ENCODE results near the gene IER2. TPM values are rescaled to one million over a fixed set of nuclear protein-coding genes. Genes with fewer than 3 reads are reported as not detected.
"Not testable (repeated sequence)": the region's sequence is repeated elsewhere in the genome, so short reads cannot be mapped to it uniquely, and the experiment has no call there.

The IER2 gene
- polyA plus RNA-seq, 1 donor: 75.7 TPM

- DNase-seq: no peak
These were observed 12.9 kb upstream of the IER2 start for GRCh38 chr19:13137290-13137794.

DNA sequence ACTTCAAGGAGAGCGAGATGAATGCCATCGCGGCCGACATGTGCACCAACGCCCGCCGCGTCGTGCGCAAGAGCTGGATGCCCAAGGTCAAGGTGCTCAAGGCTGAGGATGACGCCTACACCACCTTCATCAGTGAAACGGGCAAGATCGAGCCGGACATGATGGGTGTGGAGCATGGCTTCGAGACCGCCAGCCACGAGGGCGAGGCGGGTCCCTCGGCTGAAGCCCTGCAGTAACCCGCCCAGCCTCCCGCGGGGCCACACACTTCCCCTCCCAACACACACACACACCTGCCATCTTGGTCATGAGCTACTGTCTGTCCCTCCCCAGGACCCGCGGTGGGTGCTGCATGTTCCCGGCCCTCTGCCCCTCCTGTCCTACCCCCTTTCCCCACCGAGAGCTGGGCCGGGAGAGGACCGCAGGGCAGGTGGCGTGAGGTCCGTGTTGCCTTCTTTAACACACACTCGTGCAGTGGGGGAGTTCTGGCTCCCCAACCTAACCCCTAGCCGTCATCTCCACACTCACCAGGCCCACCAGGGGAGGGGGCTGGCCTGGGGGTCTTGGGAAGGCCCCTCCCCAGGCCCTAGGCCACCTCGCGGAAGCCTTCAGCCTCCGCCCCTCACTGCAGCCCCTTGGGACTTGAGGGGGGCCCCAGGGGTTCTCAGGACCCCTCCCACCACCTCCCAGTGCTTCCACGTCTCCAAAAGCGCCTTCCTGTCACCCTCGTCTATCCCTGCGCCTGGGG is 11.9 kb upstream of the IER2 start:
- no peak for DNase-seq

DNA sequence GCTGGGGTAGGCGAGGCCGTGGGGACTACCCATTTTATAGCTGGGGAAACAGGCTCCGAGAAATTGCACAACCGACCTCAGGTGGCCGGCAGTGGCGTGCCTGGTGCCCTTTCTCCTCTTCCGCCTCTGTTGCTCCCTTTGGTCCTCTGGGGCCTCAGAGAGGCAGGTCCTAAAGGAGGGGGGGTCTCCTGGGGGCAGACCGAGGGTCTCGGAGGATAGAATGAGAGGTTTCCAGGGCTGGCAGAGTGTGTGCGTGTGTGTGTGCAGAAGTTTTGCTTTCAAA is 11.4 kb upstream of the IER2 start:
- DNase-seq: no peak

GRCh38 chr19:13139633-13140311 is 10.4 kb upstream of the IER2 start:
- DNase-seq: no peak

DNA sequence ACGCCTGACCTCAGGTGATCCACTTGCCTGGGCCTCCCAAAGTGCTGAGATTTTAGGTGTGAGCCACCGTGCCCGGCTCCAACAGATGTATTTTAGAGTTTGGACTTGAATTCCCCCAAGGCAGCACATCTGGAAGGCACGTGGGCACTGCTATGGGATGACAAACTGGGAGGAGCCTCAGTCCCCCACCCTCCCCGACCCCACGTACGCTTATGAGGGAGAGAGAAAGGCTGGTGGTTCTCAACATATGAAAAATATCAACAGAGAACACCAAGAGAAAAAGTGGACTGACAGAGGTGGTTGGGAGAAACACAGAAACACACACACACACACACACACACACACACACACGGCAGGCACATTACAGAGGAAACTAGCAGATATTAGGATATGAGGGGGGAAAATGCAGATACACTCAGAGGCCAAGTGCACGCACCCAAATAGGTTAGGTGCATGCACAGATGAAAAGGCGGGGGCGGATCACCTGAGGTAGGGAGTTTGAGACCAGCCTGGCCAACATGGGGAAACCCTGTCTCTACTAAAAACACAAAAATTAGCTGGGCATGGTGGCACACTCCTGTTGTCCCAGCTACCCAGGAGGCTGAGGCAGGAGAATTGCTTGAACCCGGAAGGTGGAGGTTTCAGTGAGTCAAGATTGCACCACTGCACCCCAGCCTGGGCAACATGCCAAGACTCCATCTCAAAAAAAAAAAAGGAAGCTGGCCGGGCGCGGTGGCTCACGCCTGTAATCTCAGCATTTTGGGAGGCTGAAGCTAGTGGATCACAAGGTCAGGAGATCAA is 3.2 kb upstream of the IER2 start:
- DNase-seq: no peak

- not testable (repeated sequence) for DNase-seq
These were observed 1.0 kb upstream of the IER2 start for GRCh38 chr19:13149173-13149627.

- peak; percentile 26 for DNase-seq
These were observed 504 bp upstream of the IER2 start for GRCh38 chr19:13149628-13150186.

DNA sequence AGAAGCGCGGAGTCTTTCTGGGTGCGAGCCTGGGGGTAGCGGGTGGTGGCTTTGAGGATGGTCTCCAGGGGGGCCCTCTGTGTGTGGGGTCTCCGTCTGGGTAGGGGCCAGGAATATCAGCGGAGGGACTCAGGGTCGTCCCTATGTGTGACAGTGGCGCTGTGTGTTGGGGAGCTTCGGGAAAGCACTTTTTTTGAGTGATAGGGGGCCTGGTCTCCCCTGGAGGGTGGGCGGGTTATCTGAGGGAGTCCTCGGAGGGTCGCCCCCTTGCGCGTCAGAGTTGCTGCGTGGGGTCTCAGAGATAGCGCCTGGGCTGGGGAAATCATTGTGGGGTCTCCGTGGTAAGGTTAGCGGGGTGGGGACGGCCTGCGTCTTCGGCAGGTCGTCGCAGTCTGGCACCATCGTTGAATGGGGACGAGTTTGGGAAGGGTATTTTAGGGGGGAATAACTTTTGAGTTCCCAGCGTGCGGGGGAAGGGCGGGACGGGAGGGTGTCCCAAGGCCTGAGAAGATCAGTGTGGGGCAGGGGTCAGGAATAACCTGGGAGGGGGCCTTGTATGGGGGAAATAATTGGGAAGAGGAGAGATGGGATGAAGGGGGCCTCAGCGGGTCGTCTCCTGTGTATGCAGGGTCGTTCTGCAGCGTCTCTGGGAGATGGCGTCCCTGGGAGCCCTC is 857 bp downstream of the IER2 start:
- DNase-seq: peak; percentile 25

- DNase-seq: peak; percentile 98
These were observed 1.6 kb downstream of the IER2 start for GRCh38 chr19:13151605-13152355.

- DNase-seq: no peak
These were observed 2.3 kb downstream of the IER2 start for GRCh38 chr19:13152356-13152973.

DNA sequence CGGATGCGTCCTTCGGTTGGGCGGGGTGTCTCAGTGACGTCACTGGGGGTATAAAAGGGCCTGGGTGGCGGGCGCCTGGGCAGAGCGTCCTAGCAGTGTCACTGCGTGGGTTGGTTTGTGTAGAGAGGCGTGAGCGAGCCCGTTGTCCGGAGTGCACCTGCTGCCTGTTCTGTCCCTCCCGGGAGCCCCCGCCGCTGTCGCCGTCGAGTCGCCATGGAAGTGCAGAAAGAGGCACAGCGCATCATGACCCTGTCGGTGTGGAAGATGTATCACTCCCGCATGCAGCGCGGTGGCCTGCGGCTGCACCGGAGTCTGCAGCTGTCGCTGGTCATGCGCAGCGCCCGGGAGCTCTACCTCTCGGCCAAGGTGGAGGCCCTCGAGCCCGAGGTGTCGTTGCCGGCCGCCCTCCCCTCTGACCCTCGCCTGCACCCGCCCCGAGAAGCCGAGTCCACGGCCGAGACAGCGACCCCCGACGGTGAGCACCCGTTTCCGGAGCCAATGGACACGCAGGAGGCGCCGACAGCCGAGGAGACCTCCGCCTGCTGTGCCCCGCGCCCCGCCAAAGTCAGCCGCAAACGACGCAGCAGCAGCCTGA is 2.9 kb downstream of the IER2 start:
- DNase-seq: peak; percentile 98

DNA sequence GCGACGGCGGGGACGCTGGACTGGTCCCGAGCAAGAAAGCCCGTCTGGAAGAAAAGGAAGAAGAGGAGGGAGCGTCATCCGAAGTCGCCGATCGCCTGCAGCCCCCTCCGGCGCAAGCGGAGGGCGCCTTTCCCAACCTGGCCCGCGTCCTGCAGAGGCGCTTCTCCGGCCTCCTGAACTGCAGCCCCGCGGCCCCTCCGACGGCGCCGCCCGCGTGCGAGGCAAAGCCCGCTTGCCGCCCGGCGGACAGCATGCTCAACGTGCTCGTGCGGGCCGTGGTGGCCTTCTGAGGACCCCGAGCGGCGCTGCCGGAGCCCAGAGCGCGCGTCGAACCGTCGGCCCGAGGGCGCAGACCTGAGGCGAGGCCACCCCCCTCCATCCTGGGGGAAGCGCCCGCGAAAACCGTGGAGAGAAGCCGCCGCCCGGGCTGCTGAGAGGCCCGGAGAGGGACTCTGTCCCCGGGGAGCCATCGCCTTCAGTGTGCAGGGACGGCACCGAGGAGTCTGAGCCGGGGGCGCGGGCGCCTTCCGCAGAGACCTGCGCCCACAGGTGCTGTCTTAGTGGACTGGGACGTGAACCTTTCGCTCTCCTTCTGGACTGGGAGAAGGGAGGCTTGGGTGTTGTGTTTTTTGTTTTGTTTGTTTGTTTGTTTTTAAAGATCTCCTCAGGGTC is 3.5 kb downstream of the IER2 start:
- no peak for DNase-seq

- peak; percentile 84 for DNase-seq
These were observed 4.1 kb downstream of the IER2 start for GRCh38 chr19:13154241-13154778.

DNA sequence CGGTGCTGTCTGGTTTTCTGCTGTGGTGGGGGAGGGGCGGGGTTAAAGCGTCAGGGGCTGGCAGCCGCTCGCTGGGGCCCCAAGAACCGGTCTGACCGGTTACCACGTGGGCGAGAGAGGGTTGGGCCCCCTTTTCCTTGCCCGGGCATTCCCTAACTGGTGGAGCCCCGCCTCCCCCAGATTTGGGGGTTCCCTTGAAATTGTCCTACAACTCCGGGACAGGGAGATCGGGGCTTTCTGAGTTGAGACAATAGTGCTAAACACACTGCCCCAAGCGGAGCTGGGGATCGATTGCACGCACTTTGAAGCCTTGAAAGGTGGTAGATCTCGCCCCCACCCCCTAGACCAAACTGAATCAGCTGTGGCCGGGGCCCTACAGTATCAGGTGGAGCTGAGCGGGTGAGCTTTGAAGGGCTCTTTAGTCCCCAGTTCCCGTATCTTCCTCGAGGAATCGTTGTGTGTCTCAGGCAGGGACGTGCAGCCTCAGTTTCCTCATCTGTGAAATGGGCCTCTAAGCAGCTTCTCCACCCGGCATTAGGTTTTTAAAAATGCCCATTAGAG is 4.8 kb downstream of the IER2 start:
- DNase-seq: peak; percentile 86

- peak; percentile 64 for DNase-seq
These were observed 5.5 kb downstream of the IER2 start for GRCh38 chr19:13155472-13156359.

GRCh38 chr19:13159713-13160112 is 9.5 kb downstream of the IER2 start:
- DNase-seq: no peak

DNA sequence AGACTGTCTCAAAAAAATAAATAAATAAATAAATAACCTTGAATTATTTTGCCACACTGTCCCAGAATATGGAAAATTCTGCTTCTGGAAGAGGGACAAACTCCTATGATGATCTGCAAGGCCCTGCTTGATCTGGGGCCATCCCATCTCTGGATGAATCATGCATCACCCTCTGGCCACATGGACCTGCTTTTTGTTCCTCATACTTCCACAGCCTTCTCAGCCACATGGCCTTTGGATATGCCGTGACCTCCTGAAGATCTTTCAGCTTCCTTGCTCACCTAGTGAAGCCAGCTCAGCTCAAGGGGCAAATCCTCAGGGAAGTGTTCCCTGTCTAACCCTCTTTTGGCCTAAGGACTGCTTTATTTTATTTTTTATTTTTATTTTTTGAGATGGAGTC is 10.3 kb downstream of the IER2 start:
- DNase-seq: no peak

Data from left kidney (tissue), 2 donors.